Loucy (cell line): ENCODE results near the gene MAMLD1.

Experiments used
- EZH2phosphoT487 ChIP-seq: fragments of 200-600 bp; IDR thresholded peaks from 2 replicates; pipeline ENCODE4 v1.6.1; 2018; ENCODE audit warnings: antibody characterized with exemption, mild to moderate bottlenecking, moderate library complexity, borderline replicate concordance
- TF ChIP-seq, protein P1 (sequence below): fragments of 200-600 bp; sonication (generic); conservative IDR thresholded peaks from 2 replicates; pipeline ENCODE4 v1.5.1; 2014; ENCODE audit warnings: mild to moderate bottlenecking, antibody characterized with exemption, low read length

DNA sequence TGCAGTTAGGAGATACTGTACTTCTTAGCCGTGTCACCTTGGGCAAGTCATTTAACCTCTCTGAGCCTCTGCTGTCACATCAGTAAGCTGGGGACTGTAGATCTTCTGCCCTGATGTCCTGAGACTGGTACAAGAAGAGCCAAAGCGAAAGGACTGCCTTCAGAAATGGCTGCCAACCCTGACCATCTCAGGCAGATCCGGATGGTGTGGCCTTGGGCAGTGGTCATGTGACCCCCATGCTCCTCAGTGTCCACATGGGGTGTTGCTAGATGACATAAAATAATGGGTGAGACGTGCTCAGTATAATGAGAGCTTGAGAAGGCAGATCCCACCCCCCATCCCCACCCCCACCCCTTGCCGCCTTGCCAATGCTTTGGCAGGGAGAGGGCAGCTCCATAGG, 144.9 kb downstream of the MAMLD1 start:
- TF ChIP-seq, protein P1, sequence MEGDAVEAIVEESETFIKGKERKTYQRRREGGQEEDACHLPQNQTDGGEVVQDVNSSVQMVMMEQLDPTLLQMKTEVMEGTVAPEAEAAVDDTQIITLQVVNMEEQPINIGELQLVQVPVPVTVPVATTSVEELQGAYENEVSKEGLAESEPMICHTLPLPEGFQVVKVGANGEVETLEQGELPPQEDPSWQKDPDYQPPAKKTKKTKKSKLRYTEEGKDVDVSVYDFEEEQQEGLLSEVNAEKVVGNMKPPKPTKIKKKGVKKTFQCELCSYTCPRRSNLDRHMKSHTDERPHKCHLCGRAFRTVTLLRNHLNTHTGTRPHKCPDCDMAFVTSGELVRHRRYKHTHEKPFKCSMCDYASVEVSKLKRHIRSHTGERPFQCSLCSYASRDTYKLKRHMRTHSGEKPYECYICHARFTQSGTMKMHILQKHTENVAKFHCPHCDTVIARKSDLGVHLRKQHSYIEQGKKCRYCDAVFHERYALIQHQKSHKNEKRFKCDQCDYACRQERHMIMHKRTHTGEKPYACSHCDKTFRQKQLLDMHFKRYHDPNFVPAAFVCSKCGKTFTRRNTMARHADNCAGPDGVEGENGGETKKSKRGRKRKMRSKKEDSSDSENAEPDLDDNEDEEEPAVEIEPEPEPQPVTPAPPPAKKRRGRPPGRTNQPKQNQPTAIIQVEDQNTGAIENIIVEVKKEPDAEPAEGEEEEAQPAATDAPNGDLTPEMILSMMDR = no peak
- no peak for TF ChIP-seq EZH2phosphoT487
